CD4-positive, alpha-beta memory T cell (primary cell): ENCODE measurements around the gene CAMKK2. TPM values are rescaled to one million over a fixed set of nuclear protein-coding genes. Genes with fewer than 3 reads are reported as not detected.
"Not testable (repeated sequence)": the region's sequence is repeated elsewhere in the genome, so short reads cannot be mapped to it uniquely, and the experiment has no call there.

ENCODE experiments used
- CTCF ChIA-PET: fragments of 350-600 bp; sonication (Branson Sonifier 250); formaldehyde crosslinking; loops from one replicate; lab custom pipeline; 2021; ENCODE audit warnings: inconsistent platforms; ENCODE audit not compliant: partially characterized antibody; lab: Charles Lee
- POLR2A ChIA-PET: fragments of 350-600 bp; sonication (Branson Sonifier 250); formaldehyde crosslinking; loops from one replicate; lab custom pipeline; 2021; ENCODE audit not compliant: partially characterized antibody; lab: Charles Lee
- DNase-seq, 5 donors: peaks; one replicate each; pipeline versions ENCODE4 v3.0.0 to v3.0.0-alpha.2; 2020 to 2022; ENCODE audit warnings: mixed read lengths in 1 of 5
- H3K27ac ChIP-seq: one replicate; pipeline ENCODE4 v1.7.0; 2013; ENCODE audit warnings: low read depth, low read length
- H3K27me3 ChIP-seq: 2 replicates; pipeline ENCODE4 v1.7.0; 2013; ENCODE audit warnings: mild to moderate bottlenecking, low read length, moderate library complexity; ENCODE audit not compliant: insufficient read depth
- H3K36me3 ChIP-seq: 2 replicates; pipeline ENCODE4 v1.7.0; 2013; ENCODE audit warnings: mild to moderate bottlenecking, low read length, moderate library complexity; ENCODE audit not compliant: insufficient read depth
- H3K4me1 ChIP-seq: 2 replicates; pipeline ENCODE4 v1.7.0; 2013; ENCODE audit warnings: mild to moderate bottlenecking, low read length, moderate library complexity; ENCODE audit not compliant: insufficient read depth
- H3K4me3 ChIP-seq, 2 donors: one replicate each; pipeline ENCODE4 v1.7.0; 2013; ENCODE audit warnings: low read length in 2 of 2, mild to moderate bottlenecking in 1 of 2
- H3K9me3 ChIP-seq, 2 donors: one replicate each; pipeline ENCODE4 v1.7.0; 2013; ENCODE audit warnings: low read length in 2 of 2, control low read depth in 1 of 2; ENCODE audit not compliant: control insufficient read depth in 1 of 2
- H3K27ac Mint-ChIP-seq, 7 donors: one replicate each; pipeline ENCODE4 v1.8.0; 2020 to 2021; ENCODE audit warnings: mixed read lengths in 7 of 7, mild to moderate bottlenecking in 6 of 7, inconsistent platforms in 3 of 7, moderate library complexity in 3 of 7
- H3K27me3 Mint-ChIP-seq, 2 donors: one replicate each; pipeline ENCODE4 v1.8.0; 2020 to 2021; ENCODE audit warnings: mixed read lengths in 2 of 2
- H3K36me3 Mint-ChIP-seq, 2 donors: one replicate each; pipeline ENCODE4 v1.8.0; 2020 to 2021; ENCODE audit warnings: mixed read lengths in 2 of 2, inconsistent platforms in 1 of 2, mild to moderate bottlenecking in 1 of 2
- H3K4me1 Mint-ChIP-seq, 4 donors: one replicate each; pipeline ENCODE4 v1.8.0; 2020 to 2021; ENCODE audit warnings: mixed read lengths in 4 of 4, mild to moderate bottlenecking in 1 of 4
- H3K4me3 Mint-ChIP-seq, 8 donors: one replicate each; pipeline ENCODE4 v1.8.0; 2020 to 2021; ENCODE audit warnings: mixed read lengths in 8 of 8, mild to moderate bottlenecking in 7 of 8, moderate library complexity in 6 of 8, inconsistent platforms in 3 of 8
- H3K9me3 Mint-ChIP-seq, 8 donors: one replicate each; pipeline ENCODE4 v1.8.0; 2020 to 2021; ENCODE audit warnings: mixed read lengths in 8 of 8, mild to moderate bottlenecking in 5 of 8, inconsistent platforms in 3 of 8, moderate library complexity in 1 of 8
- intact Hi-C: fragments of 100-400 bp; cut with micrococcal nuclease; formaldehyde crosslinking; loops from one replicate; pipeline ENCODE4 v1.15.1; 2023
- polyA plus RNA-seq, 2 donors: library from polyadenylated mRNA; unstranded; fragments of 300-500 nt; fragmentation: Illumina TruSeq; gene quantifications; one replicate each; pipeline ENCODE4 v1.2.3, GENCODE V29; 2021
- total RNA-seq, 2 experiments: library from RNA; stranded (reverse); gene quantifications; one replicate each; pipeline ENCODE4 v1.2.3, GENCODE V29; 2021

CAMKK2 gene
- total and polyA plus RNA-seq, 4 experiments from 2014 or later = 13.4 to 20.6 (median 18.5) TPM

GRCh38 chr12:121202407-121203355 is 93.8 kb downstream of the CAMKK2 start:
- intact Hi-C loops = no loop called here
- Mint-ChIP-seq H3K4me3 (no peak overlapping the region), H3K27ac (no peak overlapping the region), H3K36me3 (no peaks in the 10 kb centered on the region), H3K27me3 (no peaks in the 10 kb centered on the region), H3K9me3 (no peaks in the 10 kb centered on the region), H3K4me1 (peaks cover 0 to 8% (median 5%) of the 10 kb centered on the region in 4 donors)
- ChIA-PET CTCF (no interaction called here), POLR2A (no interaction called here)
- no peaks in the 10 kb centered on the region for H3K27me3 ChIP-seq
- no peak for DNase-seq
- no peak overlapping the region for H3K4me3 ChIP-seq
- H3K4me1 ChIP-seq = peaks cover 3% of the 10 kb centered on the region
- H3K9me3 ChIP-seq = no peaks in the 10 kb centered on the region
- H3K27ac ChIP-seq = no peak overlapping the region
- H3K36me3 ChIP-seq = no peaks in the 10 kb centered on the region

GRCh38 chr12:121201140-121201539 is 95.4 kb downstream of the CAMKK2 start:
- H3K27ac Mint-ChIP-seq, H3K36me3 Mint-ChIP-seq, intact Hi-C loops, H3K9me3 Mint-ChIP-seq, H3K36me3 ChIP-seq, H3K27ac ChIP-seq, POLR2A ChIA-PET, DNase-seq, H3K27me3 ChIP-seq, H3K27me3 Mint-ChIP-seq, H3K4me3 ChIP-seq, H3K9me3 ChIP-seq, H3K4me3 Mint-ChIP-seq: not testable (repeated sequence)
- CTCF ChIA-PET = interaction anchor here (0.7 kb wide), 1 partner anchor 855 kb away, joined by 6 read pairs; no protein-coding TSS in a partner anchor
- peaks cover 3 to 13% (median 8%) of the 10 kb centered on the region in 4 donors for H3K4me1 Mint-ChIP-seq
- peaks cover 12% of the 10 kb centered on the region for H3K4me1 ChIP-seq

GRCh38 chr12:121198949-121199348 is 97.6 kb downstream of the CAMKK2 start:
- no peaks in the 10 kb centered on the region for H3K36me3 Mint-ChIP-seq

GRCh38 chr12:121196902-121197301 is 99.6 kb downstream of the CAMKK2 start:
- Histone ChIP-seq H3K4me1 (peaks cover 12% of the 10 kb centered on the region), H3K9me3 (no peaks in the 10 kb centered on the region), H3K36me3 (no peaks in the 10 kb centered on the region), H3K4me3 (no peak overlapping the region), H3K27me3 (no peaks in the 10 kb centered on the region), H3K27ac (no peak overlapping the region)
- H3K4me3 Mint-ChIP-seq = peak overlapping the region in 5 of 8 donors; percentile 15 to 65 (median 39)
- DNase-seq = no peak
- intact Hi-C loops = no loop called here
- ChIA-PET POLR2A (no interaction called here), CTCF (interaction anchor here (0.6 to 2.1 kb wide), 4 partner anchors 27 to 201 kb away, joined by 3 to 4 read pairs (median 4); no protein-coding TSS in a partner anchor)
- peaks cover 2 to 4% of the 10 kb centered on the region in 2 donors for H3K27me3 Mint-ChIP-seq
- peak overlapping the region in 2 of 7 donors; percentile 27 to 32 for H3K27ac Mint-ChIP-seq
- H3K9me3 Mint-ChIP-seq = no peaks in the 10 kb centered on the region
- no peaks in the 10 kb centered on the region for H3K36me3 Mint-ChIP-seq
- H3K4me1 Mint-ChIP-seq = peaks cover 3 to 13% (median 7%) of the 10 kb centered on the region in 4 donors

More at GRCh38 chr12:121198949-121199348, 97.6 kb downstream of the CAMKK2 start:
- intact Hi-C loops = no loop called here
- CTCF ChIA-PET = interaction anchor here (1.0 kb wide), 1 partner anchor 45 kb away, joined by 3 read pairs; no protein-coding TSS in a partner anchor
- H3K4me3 Mint-ChIP-seq = no peak overlapping the region
- DNase-seq = no peak
- Histone ChIP-seq H3K27ac (no peak overlapping the region), H3K4me1 (peaks cover 12% of the 10 kb centered on the region), H3K36me3 (no peaks in the 10 kb centered on the region), H3K4me3 (no peak overlapping the region), H3K9me3 (no peaks in the 10 kb centered on the region), H3K27me3 (no peaks in the 10 kb centered on the region)
- H3K27me3 Mint-ChIP-seq = peaks cover 2 to 4% of the 10 kb centered on the region in 2 donors
- no peaks in the 10 kb centered on the region for H3K9me3 Mint-ChIP-seq
- H3K4me1 Mint-ChIP-seq = peaks cover 3 to 13% (median 7%) of the 10 kb centered on the region in 4 donors
- POLR2A ChIA-PET = no interaction called here
- peak overlapping the region in 1 of 7 donors; percentile 19 for H3K27ac Mint-ChIP-seq

GRCh38 chr12:121191151-121191550 is 105.4 kb downstream of the CAMKK2 start:
- Histone ChIP-seq H3K27ac (no peak overlapping the region), H3K4me1 (no peaks in the 10 kb centered on the region), H3K36me3 (no peaks in the 10 kb centered on the region), H3K9me3 (no peaks in the 10 kb centered on the region), H3K27me3 (no peaks in the 10 kb centered on the region), H3K4me3 (no peak overlapping the region)
- CTCF ChIA-PET = no interaction called here
- Mint-ChIP-seq H3K36me3 (no peaks in the 10 kb centered on the region), H3K9me3 (no peaks in the 10 kb centered on the region), H3K27ac (no peak overlapping the region), H3K27me3 (peaks cover 0 to 2% of the 10 kb centered on the region in 2 donors), H3K4me3 (no peak overlapping the region), H3K4me1 (peaks cover 0 to 2% (median 0%) of the 10 kb centered on the region in 4 donors)
- no peak for DNase-seq
- POLR2A ChIA-PET = interaction anchor here (1.2 kb wide), 1 partner anchor 9 kb away, joined by 3 read pairs; no protein-coding TSS in a partner anchor
- intact Hi-C loops = no loop called here

GRCh38 chr12:121190523-121191031 is 105.9 kb downstream of the CAMKK2 start:
- Histone ChIP-seq H3K27ac (no peak overlapping the region), H3K4me1 (no peaks in the 10 kb centered on the region), H3K9me3 (no peaks in the 10 kb centered on the region), H3K4me3 (no peak overlapping the region), H3K36me3 (no peaks in the 10 kb centered on the region), H3K27me3 (no peaks in the 10 kb centered on the region)
- Mint-ChIP-seq H3K27me3 (peaks cover 0 to 2% of the 10 kb centered on the region in 2 donors), H3K4me3 (no peak overlapping the region), H3K27ac (no peak overlapping the region), H3K9me3 (no peaks in the 10 kb centered on the region), H3K36me3 (no peaks in the 10 kb centered on the region), H3K4me1 (peaks cover 0 to 2% (median 0%) of the 10 kb centered on the region in 4 donors)
- DNase-seq = no peak
- ChIA-PET CTCF (no interaction called here), POLR2A (no interaction called here)
- intact Hi-C loops = no loop called here

GRCh38 chr12:121189619-121190155 is 106.8 kb downstream of the CAMKK2 start:
- no peak for DNase-seq
- H3K36me3 Mint-ChIP-seq = no peaks in the 10 kb centered on the region
- intact Hi-C loops = no loop called here
- H3K27ac Mint-ChIP-seq = no peak overlapping the region
- no peaks in the 10 kb centered on the region for H3K27me3 Mint-ChIP-seq
- Histone ChIP-seq H3K9me3 (no peaks in the 10 kb centered on the region), H3K4me3 (no peak overlapping the region), H3K27ac (no peak overlapping the region), H3K27me3 (no peaks in the 10 kb centered on the region), H3K4me1 (no peaks in the 10 kb centered on the region), H3K36me3 (no peaks in the 10 kb centered on the region)
- H3K4me3 Mint-ChIP-seq = no peak overlapping the region
- H3K4me1 Mint-ChIP-seq = peaks cover 0 to 2% (median 0%) of the 10 kb centered on the region in 4 donors
- ChIA-PET CTCF (interaction anchor here (1.2 to 1.6 kb wide), 2 partner anchors 10 to 17 kb away, joined by 3 to 7 read pairs; no protein-coding TSS in a partner anchor), POLR2A (no interaction called here)
- H3K9me3 Mint-ChIP-seq = no peaks in the 10 kb centered on the region
